Measurements from ENCODE around the gene OSER1.
"Not testable (repeated sequence)": the region's sequence is repeated elsewhere in the genome, so short reads cannot be mapped to it uniquely, and the experiment has no call there.

OSER1 gene

GRCh38 chr20:44251284-44251683, 40.7 kb upstream of the OSER1 start:
- DNase-seq (ENCODE audit: low read depth), result no peak
- no peak overlapping the region for H3K4me3 ChIP-seq (ENCODE audit: low read depth, low read length)
- no peak for TF ChIP-seq CTCF (IDR thresholded peaks at IDR 0.05; ENCODE audit: control insufficient read depth, extremely low read depth, insufficient read depth)

DNA sequence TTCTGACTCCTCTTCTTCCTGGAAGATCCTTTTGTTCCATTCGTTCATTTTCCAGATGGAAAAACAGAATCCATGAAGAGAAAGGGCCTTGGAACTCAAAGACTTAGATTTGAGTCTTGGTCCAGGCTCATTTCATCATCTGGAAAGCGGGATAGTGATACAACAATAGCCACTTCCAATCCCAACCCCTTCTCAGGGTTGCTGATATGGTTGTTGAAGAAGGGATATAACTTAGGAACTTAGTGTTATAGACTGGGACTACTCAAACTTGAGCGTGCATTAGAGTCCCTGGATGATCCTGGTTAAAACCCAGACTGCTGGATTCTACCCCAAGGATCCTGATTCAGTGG, 37.8 kb upstream of the OSER1 start:
- DNase-seq (ENCODE audit: low read depth), result no peak
- TF ChIP-seq CTCF (IDR thresholded peaks at IDR 0.05; ENCODE audit: control insufficient read depth, extremely low read depth, insufficient read depth), result no peak
- no peak overlapping the region for H3K4me3 ChIP-seq (ENCODE audit: low read depth, low read length)

DNA sequence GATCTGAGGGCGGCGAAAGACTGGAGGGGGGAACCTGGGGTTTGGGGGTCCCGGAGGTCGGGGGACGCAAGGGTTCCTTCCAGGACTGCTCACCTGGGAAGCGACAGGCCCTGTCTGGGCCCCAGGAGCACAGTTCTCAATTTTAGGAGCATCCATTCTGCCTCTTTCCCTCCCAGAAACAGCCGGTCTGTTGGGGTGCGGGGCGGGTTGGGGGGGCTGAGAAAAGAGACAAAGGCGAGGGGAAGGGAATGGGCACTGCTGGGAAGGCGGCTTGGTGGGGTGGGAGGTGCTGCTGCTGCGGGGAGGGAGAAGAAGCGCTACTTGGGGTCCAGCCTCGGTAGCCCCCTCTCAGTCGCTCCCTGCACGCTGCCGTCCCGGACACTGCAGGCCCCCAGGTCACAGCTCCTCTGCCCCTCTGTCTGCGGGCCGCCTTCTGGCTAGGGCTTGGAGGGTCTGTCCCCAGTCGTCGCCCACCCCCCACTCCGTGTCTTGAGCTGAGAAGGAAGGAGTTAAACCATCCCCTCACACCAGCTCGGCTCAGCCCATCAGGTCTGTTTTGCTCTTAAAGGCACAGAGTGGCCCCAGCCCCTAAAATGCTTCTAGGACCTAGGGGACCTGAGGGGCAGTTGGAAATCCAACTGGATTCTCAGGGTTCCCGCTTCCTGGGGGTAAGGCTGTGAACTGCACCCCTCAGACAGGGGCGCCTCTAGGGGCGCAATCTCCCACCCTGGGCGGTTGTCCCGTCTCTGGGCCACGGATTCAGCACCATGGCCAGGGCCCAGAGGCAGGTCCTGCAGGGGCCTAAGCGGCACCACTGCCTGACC, 37.2 kb upstream of the OSER1 start:
- no peak overlapping the region for H3K4me3 ChIP-seq (ENCODE audit: low read depth, low read length)
- peak; percentile 29 for TF ChIP-seq CTCF (IDR thresholded peaks at IDR 0.05; ENCODE audit: control insufficient read depth, extremely low read depth, insufficient read depth)
- DNase-seq (ENCODE audit: low read depth), result no peak

GRCh38 chr20:44247131-44247571, 36.6 kb upstream of the OSER1 start, which contains the start of gene GDAP1L1:
Gene GDAP1L1 (plus strand): TSS chr20:44247308. CDS start chr20:44247335, 27 bp downstream.
- no peak for DNase-seq (ENCODE audit: low read depth)
- no peak for TF ChIP-seq CTCF (IDR thresholded peaks at IDR 0.05; ENCODE audit: control insufficient read depth, extremely low read depth, insufficient read depth)
- no peak within 1 kb of the TSS for H3K4me3 ChIP-seq (ENCODE audit: low read depth, low read length)

GRCh38 chr20:44245977-44246376, 35.4 kb upstream of the OSER1 start:
- TF ChIP-seq CTCF (IDR thresholded peaks at IDR 0.05; ENCODE audit: control insufficient read depth, extremely low read depth, insufficient read depth), result no peak
- H3K4me3 ChIP-seq (ENCODE audit: low read depth, low read length), result no peak overlapping the region
- no peak for DNase-seq (ENCODE audit: low read depth)

- DNase-seq (ENCODE audit: low read depth), result no peak
- TF ChIP-seq CTCF (IDR thresholded peaks at IDR 0.05; ENCODE audit: control insufficient read depth, extremely low read depth, insufficient read depth), result no peak
- H3K4me3 ChIP-seq (ENCODE audit: low read depth, low read length), result no peak overlapping the region
Observed at GRCh38 chr20:44241796-44242195, 31.2 kb upstream of the OSER1 start.

GRCh38 chr20:44236840-44237239, 26.3 kb upstream of the OSER1 start:
- H3K4me3 ChIP-seq (ENCODE audit: low read depth, low read length); DNase-seq (ENCODE audit: low read depth): not testable (repeated sequence)
